GM19324 (cell line): Measurements from ENCODE around the gene ZFP42.
"Not testable (repeated sequence)": the region's sequence is repeated elsewhere in the genome, so short reads cannot be mapped to it uniquely, and the experiment has no call there.

Source experiments
- ATAC-seq: cut with Tn5 transposase; IDR thresholded peaks from one replicate; pipeline ENCODE4 v1.9.1; 2021; ENCODE audit warnings: mild to moderate bottlenecking, moderate library complexity; ENCODE audit not compliant: unreplicated experiment, low FRiP score

ZFP42 gene

DNA sequence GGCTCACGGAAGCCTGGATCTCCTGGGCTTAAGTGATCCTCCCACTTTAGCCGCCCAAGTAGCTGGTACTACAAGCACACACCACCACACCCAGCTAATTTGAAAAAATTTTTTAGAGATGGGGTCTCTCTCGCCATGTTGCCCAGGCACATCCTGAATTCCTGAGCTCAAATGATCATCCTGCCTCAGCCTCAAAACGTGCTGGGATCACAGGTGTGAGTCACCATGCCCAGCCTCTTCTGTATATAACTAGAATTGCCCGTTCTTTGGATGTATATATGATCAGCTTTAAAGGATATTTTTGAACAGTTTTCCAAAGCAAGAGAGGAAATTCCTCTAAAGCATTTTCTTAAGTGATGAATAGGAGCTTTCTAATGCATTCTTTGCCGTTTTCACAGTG lies 22.7 kb downstream of the ZFP42 start:
- ATAC-seq = no peak

- no peak for ATAC-seq
Measured at GRCh38 chr4:188021548-188022249, 26.1 kb downstream of the ZFP42 start.

DNA sequence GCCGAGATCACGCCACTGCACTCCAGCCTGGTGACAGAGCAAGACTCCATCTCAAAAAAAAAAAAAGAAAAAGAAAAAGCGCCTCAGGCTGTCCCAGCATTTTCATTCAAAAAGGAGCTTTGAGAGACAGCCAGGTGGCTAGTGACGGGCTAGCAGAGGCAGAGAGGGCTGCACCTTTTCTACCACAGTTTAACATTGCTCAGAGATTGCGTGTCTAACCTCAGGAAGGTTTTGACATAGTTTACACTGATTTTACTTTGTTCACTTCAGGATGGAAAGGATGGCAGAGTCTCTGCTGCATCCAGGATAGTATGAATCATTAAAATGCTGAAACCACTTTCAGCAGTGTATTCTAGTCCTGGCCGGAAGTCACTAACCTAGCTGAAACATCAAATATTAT lies 28.1 kb downstream of the ZFP42 start:
- no peak for ATAC-seq

- no peak for ATAC-seq
Measured at GRCh38 chr4:188025476-188025875, 29.9 kb downstream of the ZFP42 start.

DNA sequence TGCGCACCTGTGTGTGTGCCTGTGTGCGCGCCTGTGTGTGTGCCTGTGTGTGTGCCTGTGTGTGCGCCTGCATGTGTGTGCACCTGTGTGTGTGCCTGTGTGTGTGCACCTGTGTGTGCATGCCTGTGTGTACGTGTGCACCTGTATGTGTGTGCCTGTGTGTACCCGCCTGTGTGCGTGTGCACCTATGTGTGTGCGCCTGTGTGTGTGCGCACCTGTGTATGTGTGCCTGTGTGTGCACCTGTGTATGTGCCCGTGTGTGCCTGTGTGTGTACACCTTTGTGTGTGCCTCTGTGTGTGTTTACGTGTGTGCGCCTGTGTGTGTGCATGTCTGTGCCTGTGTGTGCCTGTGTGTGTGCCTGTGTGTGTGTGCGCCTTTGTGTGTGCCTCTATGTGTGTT lies 33.5 kb downstream of the ZFP42 start:
- ATAC-seq = no peak

GRCh38 chr4:188030401-188030800 lies 34.8 kb downstream of the ZFP42 start:
- no peak for ATAC-seq

- no peak for ATAC-seq
Measured at GRCh38 chr4:188031751-188032150, 36.2 kb downstream of the ZFP42 start.

GRCh38 chr4:188032170-188032569 lies 36.6 kb downstream of the ZFP42 start:
- no peak for ATAC-seq

- ATAC-seq = no peak
Measured at GRCh38 chr4:188032583-188032982, 37.0 kb downstream of the ZFP42 start.

DNA sequence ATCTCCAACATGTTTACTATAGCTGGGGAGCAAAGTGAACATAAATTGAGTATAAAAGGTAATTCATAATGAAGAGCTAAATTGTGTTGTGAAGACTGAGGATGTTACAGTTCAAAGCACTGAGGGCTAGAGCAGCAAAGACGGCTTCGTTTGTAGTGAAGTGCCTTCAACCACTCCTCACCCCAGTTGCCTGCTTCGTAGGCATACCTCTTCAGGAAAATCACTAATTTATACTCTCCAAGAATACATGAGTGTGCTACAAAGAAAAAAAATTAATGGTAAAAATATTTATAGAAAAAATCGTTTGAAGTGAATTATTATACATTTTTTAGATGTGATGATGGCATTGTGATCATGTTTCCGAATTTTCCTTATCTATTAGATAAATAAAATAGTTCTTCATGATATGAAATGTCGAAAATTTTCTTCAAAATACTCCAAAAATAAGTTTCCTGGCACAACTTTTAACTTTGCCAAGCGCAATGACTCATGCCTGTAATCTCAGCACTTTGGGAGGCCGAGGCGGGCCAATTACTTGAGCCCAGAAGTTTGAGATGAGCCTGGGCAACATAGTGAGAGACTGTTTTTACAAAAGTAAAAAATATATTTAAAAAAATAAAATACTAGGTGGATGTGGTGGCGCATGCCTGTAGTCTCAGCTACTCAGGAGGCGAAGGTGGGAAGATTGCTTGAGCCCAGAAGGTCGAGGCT lies 41.6 kb downstream of the ZFP42 start:
- no peak for ATAC-seq

DNA sequence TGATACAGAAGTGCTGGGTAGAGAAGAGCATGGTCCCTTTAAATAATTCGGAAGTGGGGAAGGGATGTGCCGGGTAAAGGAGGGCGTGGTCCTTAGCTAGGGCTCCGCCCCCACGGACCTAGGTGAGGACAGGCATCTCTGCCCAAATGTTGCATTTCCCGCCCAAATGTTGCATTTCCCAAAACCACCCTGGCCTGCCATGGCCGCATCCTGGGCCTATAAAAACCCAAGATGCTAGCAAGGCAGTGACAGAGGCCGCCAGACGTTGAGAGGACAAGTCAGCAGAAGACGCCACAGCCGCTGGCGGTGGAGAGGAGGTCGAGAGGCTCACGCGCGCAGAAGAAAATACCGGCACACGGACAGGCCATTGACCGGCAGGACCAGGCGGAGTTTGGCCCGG lies 46.1 kb downstream of the ZFP42 start:
- no peak for ATAC-seq

GRCh38 chr4:188042191-188042590 lies 46.6 kb downstream of the ZFP42 start:
- no peak for ATAC-seq

- no peak for ATAC-seq
Measured at GRCh38 chr4:188043154-188043553, 47.6 kb downstream of the ZFP42 start.

GRCh38 chr4:188045461-188045860 lies 49.9 kb downstream of the ZFP42 start:
- ATAC-seq = not testable (repeated sequence)

DNA sequence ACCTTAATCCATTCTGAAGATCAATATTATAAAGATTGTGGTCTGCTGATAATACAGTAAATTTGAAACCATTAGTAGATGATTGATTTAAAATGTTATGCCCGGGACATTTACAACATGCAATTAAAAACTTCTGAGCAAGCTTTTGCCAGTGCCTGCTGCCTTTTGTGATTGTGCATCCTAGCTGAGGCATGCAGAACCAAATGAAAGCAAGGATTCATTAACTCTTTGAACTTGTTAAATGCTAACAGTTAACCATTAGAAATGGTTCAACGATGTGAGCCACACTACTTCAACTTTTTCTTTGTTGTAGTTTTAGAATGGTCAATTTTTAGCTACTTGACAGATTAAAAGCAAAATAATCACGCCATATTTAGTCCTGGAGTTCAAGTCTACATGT lies 51.1 kb downstream of the ZFP42 start:
- ATAC-seq = no peak

DNA sequence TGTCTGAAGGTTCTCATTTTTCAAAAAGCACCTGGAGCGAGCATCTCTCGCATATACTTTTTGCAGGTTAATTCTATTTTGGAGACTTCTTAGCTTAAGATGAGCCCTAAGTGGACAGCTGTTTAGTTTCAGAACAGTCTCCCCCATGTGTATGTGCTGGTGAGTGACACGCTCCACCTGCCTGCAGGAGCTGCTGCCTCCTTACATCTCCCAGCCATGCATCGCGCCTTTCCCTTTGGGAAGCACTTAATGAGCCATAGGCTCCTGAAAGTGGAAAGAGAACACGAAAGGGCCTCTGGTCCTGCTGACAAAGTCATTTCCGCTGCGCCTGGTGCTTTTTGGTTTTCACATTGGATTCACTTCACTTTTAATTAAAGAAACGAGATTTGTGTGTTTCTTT lies 57.7 kb downstream of the ZFP42 start:
- no peak for ATAC-seq
